GM19043 (cell line): Measurements from ENCODE around the gene TCF3.

Experiments used
- ATAC-seq: cut with Tn5 transposase; IDR thresholded peaks from one replicate; pipeline ENCODE4 v1.9.1; 2021; ENCODE audit warnings: low read depth; ENCODE audit not compliant: unreplicated experiment

The TCF3 gene

DNA sequence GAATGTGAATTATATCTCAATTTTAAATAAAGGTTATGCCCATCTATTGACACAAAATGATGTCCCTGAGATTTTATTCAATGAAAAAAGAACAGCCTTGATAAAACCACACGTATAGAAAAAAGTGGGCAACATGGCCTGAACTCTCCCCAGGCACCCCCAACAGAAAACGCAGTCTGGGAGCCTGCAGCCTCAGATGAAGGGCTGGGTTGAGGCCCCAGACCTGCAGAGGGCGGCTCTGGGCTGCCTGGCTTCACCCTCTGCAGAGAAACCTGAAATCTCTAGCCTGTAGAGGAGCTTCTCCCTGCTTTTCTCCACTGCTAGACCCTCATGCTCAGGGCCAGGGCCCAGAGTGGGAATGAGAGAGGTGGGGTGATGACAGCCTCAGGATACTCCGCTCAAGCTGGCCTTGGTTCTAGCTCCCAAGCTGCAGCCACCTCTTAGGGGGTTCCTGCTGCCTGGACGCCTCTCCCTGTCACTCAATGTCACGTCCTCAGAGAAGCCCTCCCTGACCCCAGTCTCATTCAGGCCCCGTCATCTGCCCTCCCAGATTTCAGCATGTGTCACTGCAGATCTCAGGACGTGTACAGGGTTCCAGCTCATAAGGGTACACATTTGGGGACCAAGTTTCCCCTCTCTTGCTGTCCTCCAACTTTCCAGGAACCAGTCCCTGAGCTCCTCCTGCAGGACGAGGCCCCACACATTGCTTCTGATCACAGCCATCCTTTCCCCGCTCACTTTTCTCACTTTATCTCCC, 61.6 kb downstream of the TCF3 start:
- ATAC-seq = no peak

DNA sequence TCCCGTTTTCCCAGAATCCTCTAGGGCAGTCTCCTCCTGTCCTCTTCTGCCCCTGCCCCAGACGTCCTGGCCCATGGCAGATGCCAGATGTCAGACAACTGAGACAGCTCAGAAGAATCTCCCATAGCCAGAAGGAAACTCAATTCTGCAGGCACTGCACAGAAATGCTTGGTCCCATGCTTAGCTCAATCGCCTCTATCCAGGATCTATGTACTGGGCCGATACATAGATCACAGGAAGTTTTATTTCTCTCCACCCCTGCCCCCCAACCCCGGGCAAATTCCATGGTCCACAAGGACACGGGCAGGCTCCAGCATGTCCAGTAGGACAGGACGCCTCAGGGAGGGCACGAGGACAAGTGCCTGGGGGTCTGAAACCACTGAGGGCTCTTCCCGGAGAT, 64.5 kb downstream of the TCF3 start:
- no peak for ATAC-seq

DNA sequence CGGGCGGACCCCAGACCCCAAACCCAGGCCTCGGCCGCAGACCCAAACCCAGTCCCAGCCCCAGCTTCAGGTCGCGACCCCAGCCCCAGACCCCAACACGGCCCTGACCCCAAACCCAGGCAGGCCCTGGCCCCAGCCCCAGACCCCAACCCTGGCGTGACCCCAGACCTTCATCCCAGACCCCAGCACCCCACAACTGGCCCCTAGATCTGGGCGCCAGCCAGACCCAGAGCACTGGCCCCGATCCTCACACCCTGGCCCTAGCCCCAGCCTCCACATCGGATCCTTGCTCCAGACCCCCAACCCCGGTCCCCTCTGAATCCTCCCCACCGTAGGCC, 67.2 kb downstream of the TCF3 start:
- no peak for ATAC-seq

DNA sequence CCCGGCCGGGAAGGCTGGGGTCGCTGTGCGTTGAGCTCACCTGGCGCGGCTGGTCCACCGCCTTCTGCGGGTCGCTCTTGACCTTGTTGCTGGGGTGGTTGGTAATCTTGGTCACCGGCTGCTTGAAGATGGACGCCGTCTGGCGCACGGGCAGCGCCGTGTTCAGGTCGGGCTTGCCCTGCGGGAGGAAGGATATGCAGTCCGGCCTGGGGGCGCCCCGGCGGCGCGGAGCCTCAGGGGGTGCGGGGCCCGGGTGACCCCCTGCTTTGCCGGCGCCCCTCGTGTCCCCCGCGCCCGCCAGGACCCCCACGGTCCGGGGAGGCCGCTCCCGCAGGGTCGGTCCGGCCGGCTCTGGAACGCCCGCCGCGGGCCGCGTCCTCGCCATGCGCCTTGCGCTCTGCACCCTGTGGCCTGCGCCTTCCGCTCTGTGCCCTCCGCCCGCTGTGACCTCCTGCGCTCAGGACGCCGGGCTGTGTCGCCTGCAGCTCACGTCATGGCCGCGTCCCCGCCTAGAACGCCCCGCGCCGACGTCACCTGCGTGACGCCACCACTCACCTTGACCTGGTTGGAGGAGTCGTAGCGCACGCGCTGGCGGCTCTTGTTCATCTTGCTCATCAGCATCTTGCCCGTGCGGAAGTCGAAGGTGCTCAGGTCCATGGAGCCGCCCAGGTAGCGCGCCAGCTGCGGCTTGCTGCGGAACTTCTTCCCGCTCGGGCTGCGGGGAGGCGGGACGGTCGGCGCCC, 67.7 kb downstream of the TCF3 start:
- no peak for ATAC-seq

DNA sequence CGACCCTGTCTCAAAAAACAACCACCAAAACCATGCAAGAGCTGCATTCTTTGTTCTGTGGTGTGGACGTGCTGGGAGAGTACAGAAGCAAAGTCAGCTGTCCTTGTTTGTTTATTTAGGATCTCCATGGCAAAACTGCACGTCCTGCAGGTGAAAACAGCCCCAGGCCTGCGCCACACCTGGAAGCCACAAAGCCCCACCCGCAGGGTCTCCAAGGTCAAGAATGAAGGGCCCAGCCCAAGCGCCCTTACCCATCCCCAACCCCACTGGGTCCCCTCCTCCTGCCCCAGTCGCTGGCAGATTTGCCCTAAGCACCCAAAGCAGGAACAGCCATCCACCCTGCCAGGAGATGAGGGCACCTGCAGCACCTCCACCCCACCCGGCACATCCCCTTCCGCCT, 70.2 kb downstream of the TCF3 start:
- ATAC-seq = no peak

DNA sequence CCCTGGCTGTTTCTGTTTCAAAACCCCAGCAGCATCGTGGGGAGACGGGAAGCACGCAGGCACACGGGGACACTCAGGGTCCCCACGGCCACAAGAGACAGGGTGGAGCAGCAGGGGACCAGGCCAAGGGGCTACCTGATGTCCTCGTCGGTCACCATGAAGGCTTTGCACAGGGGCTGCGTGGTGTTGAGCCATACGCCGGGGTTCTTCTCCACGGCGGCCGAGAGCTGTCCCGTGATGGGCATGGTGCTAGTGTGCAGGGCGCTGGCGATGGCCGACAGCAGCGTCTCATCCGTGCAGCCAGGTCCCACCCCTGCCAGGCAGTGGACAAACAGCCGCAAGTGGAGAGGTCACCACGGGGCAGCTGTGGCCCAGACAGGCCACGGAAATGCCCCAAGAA, 71.5 kb downstream of the TCF3 start:
- no peak for ATAC-seq

DNA sequence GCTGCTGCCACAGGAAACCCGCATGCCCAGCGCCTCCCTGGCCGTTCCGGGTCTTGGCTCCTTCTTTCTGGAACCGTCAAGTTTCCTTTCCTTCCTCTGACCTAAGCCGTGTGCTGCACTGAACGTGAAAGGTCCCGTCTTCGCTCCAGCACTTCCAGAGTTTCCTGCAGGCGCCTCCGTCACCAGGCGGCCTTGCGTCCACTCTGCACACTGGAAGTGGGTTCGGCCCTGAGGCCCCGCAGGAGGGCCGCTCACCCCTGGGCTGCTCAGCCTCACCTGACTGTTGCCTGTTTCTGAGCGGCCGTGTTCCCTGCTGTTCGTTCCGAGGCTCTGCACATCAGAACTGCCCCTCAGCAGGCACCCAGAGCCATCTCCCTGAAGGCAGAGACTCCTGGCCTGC, 72.0 kb downstream of the TCF3 start:
- ATAC-seq = no peak

DNA sequence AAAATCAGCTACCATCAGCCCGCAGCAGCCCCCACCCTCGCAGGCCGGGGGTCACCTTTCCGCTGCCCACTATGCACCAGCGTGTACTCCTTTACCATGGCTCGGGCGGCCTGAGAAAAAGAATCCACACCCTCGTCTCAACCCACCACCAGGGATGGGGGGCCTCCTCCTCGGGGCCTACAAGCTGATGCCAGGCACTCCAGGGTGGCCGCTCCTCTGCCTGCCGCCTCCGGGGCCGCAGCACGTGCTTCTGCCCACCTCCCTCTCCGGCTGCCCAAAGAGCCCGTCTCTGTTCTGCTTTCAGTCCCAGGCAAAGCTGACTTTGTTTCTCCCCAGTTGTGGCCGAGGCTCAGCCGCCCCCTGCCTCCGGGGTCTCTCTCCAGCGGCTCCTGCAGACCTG, 73.2 kb downstream of the TCF3 start:
- no peak for ATAC-seq

DNA sequence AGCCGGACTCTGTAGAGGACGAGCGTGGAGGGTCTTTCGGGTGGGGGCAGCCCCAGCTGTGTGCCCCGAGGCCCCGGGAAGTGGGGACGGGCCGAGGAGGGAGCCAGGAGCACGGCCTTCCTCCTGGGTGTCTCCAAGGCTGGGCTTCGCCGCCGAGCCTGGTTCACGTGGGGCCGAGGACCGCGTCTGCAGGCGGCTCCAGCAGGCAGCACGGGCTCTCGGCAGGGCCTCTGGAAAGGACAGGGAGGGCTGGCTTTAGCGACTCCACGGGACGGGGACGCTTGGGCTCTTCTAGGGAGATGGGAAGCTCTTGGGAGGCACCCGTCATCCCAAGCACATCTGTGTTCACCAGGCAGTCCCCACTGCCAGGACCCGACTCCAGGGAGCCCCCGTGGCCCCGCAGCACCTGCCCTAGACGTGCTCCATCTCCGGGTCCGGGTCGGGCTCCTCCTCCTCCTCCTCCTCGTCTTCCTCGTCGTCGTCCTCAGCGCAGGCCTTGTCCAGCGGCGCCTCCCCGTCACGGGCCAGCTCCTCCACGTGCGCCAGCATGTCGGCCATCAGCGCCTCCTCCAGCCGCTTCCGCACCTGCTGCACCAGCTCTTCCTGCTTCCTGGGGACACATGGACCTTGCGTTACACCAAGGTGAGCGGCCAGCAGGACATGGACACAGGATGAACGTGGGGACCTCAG, 74.3 kb downstream of the TCF3 start:
- no peak for ATAC-seq

DNA sequence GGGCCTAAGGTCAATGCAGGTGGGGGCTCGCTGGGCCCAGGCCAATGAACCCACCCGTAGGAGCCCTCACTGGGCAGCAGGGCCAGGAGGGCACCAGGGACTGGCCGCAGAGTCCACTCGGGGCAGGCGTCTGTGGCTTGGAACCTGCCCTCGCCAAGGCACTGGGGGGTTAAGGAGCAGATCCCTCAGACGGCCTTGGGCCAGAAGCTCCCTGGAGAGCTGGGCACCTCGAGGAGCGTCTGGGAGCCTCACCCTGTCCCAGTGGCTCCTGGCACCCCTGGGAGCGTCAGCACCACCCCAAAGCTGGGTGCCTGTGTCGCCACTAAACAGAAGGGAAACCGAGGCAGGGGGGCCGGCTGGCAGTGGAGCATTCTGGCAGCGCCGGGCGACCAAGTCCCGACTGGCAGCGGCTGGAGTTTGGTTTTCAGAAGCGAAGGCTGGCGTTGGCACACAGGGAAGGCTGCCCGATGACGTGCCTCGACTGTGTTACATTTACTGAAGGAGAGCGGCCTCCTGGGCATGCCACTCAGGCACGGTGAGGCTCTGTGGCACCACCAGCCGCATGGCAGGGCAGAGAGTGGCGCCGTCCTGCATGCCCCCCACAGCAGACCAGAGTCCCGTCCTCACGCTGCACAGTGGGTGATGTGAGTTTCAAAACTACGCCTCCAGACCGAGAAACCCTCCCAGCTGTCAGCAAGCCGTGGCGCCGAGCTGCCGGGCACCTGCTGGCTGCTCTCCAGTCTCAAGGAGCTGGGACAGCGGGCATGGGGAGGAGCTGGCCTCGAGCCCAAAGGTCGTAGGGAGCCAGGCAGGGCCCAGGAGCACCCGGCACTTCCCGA, 75.1 kb downstream of the TCF3 start:
- ATAC-seq = no peak

DNA sequence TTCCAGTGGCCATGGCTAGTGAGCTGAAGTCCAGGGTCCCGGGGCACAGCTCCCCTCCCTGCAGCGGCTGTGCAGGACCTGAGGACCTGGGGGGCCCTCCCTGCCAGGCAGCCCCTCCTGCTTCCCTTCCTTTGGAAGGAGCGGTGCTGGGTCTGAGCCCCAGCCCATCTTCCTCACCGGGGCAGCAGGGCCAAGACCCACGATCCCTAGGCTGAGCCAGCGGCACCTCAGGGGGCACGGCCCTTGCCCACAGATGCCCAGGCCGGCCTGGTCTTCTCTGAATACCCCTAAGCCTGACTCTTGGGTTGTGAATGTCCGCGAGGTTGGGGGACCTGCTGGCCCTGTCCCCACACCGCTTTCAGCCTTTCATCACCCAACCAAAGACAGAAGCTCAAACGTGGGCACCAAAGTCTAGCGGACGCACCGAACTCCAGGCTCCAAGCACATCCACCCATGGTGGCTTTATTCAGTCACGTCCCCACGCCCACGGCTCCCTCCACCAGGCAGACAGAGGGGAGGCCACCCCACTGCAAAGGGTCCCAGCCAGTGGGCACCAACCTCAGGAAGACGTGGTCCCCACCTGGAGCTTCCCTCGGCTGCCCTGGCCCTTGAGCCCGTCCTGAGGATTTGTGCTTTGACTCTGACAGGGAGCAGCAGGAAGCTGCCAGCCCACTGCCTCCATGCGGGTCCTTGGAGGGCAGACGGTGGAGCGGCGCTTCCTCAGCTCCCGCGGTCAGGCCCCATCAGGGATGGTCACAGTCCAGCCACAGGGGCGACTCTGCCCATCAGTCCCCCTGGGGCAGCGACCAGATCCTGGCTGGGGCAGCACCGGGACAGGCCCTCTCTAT, 75.9 kb downstream of the TCF3 start:
- no peak for ATAC-seq

DNA sequence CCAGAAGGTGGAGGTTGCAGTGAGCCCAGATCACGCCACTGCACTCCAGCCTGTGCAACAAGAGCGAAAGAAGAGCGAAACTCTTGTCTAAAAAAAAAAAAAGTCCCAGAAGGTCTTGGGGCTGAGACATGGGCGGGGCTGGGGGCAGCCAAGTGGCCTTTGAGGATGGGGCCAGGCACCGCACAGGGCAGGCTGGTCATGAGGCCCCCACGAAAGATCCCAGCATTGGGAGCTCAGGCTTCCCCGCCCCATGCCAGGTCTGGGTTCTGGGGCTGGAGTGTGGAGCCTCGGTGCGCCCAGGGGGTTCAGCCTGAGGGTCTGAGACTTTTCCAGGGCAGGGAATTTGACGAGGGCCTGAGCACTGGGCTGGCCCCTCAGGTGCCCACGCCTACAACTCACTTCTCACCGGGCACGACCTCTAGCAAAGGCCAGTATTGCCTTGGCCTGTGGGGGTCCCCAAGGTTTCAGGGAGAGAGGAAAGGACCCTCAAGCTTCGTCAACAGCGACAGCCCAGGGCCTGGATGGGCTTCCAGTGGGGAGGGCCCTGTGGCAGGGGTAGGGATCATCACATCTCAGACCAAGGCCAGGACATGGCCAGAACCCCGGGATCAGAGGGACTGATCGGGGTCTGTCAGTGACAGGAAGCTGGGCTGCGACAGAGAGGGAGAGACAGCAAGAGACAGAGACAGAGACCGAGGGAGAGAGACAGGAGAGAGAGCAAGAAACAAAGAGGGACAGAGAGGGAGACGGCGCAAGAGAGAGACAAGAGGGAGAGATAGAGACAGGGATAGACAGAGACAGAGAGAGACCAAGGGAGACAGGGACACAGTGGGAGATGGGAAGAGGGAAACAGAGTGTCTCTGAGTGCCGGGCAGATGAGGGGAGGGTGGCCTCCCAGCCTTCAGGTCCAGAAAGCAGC, 76.8 kb downstream of the TCF3 start:
- ATAC-seq = no peak

DNA sequence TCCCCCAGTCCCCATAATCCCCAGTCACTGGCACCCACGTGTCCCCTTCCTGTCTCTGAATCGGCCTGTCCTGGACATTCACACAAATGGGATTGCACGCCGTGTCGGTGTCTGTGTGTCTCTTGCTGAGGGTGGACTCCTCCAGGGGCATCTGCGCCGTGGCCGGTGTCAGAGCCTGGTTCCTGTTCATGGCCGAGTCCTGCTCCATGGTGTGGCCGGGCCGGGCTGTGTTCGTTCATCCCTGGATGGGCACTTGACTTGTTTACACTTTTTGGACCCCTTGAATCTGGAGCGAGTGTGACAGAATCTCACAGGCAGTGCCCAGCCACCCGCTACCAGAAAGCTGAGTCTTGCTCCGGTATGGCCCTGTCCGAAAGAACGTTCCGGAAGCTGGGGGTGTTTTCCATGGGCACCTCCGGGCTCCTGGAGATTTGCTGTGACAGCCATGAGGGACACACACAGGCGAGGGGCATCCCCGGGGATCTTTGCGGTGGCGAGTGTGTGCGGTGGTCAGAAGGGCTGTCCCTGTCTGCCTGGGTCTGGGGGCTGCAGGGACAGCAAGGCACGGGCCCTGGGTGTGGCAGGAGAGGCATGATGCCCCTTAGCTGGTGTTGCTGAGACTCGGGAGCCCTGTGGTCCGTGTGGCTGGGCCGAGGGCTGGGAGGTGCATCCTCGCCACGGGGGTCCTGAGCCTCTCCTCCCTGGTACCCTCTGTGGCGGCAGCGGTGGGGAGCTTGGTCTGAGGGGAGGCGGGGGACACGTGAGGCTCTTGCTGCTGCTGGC, 77.9 kb downstream of the TCF3 start:
- no peak for ATAC-seq

DNA sequence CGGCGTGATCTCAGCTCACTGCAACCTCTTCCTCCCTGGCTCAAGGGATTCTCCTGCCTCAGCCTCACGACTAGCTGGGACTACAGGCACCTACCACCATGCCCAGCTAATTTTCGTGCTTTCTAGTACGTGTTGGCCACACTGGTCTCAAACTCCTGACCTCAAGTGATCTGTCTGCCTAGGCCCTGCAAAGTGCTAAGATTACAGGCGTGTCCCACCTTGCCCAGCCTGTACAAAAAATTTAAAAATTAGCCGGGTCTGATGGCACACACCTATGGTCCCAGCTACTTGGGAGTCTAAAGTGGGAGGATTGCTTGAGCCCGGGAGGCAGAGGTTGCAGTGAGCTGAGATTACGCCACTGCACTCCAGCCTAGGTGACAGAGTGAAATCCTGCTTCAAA, 79.6 kb downstream of the TCF3 start:
- ATAC-seq = no peak

DNA sequence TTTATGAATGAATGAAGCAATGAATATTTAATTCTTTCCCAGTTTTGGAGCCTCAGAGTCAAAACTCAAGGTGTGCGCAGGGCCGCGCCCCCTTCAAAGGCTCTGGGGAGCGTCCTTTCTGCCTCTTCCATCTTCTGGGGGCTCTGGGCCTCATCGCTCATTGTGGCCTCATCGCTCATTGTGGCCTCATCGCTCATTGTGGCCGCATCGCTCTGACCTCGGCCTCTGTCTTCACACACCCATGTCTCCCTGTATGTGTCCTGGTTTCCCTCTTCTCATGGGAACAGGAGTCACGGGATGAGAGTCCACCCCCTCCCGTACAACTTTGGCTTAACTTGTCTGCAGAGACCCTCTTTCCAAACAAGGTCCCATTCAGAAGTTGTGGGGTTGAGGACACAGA, 81.1 kb downstream of the TCF3 start:
- ATAC-seq = no peak

DNA sequence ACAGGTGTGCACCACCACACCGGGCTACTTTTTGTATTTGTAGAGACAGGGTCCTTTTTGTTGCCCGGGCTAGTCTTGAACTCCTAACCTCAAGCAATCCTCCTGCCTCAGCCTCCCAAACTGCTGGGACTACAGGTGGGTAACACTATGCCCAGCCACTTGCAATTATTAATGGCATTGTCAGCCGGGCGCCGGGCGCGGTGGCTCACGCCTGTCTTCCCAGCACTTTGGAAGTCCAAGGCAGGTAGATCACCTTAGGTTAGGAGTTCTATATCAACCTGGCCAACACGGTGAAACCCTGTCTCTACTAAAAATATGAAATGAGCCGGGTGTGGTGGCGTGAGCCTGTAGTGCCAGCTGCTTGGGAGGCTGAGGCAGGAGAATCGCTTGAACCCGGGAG, 81.6 kb downstream of the TCF3 start:
- ATAC-seq = no peak

DNA sequence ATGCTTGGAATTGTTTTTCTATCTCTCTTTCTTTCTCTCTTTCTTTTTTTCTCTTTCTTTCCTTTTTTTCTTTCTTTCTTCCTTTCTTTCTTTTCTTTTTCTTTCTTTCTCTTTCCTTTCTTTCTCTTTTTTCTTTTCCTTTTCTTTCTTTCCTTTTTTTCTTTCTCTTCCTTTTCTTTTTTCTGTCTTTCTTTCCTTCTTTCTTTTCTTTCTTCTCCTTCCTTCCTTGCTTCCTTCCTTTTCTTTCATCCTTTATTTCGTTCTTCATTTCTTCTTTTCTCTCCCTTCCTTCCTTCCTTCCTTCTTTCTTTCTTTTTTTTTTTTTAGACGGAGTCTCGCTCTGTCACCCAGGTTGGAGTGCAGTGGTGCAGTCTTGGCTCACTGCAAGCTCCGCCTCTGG, 82.4 kb downstream of the TCF3 start:
- ATAC-seq = no peak

DNA sequence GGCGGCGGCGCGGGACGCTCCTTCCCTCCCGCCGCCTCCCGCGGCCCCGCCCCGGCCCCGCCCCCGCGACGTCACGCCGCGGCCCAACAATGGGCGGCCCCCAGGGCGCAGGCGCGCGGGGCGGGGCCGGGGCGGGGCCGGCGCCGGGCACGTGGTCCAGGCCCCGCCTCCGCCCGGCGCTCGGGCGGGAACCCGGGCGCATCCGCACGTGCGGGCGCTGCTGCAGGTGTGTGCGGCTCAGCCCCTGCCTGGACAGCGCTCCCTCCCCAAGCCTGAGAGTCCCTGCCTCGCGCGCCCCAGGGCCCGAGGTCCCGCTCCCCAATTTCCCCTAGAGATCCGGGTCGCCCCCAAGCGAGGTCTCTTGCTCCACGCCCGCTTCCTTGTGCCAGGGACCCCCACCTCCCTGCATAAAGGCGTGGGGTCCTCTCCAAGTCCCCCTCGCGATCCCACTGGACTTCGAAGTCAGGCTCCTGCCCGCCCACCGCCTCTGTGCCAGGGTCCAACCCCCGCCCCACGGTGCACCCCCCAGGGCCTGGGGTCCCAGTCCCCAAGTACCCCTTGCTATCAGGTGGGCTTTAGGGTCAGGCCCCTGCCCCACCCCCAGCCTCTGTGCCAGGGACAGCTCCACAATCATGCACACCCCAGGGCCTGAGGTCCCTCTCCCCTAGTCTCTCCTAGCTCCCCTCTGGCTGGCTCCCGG, 83.9 kb downstream of the TCF3 start, which contains the start of gene MEX3D:
Gene MEX3D, minus strand, starts transcription at position 6 of the 700 bp plus-strand sequence. CDS start 267 bp downstream, outside the sequence.
- ATAC-seq = no peak
